Ectodermal cell (in vitro differentiated cells): Measurements from ENCODE around the gene ADGRL2.
"Not testable (repeated sequence)": the region's sequence is repeated elsewhere in the genome, so short reads cannot be mapped to it uniquely, and the experiment has no call there.

Experiments used
- H3K27ac ChIP-seq: 2 replicates; pipeline ENCODE4 v1.7.0; 2013; ENCODE audit warnings: mild to moderate bottlenecking, low read depth, low read length; ENCODE audit not compliant: insufficient read depth, poor library complexity, severe bottlenecking
- H3K27me3 ChIP-seq: 2 replicates; pipeline ENCODE4 v1.7.0; 2013; ENCODE audit warnings: mild to moderate bottlenecking, low read length; ENCODE audit not compliant: insufficient read depth, control insufficient read depth, poor library complexity, severe bottlenecking
- H3K36me3 ChIP-seq: one replicate; pipeline ENCODE4 v1.7.0; 2013; ENCODE audit warnings: low read length; ENCODE audit not compliant: control insufficient read depth, insufficient read depth
- H3K4me1 ChIP-seq: one replicate; pipeline ENCODE4 v1.7.0; 2013; ENCODE audit warnings: low read length; ENCODE audit not compliant: control insufficient read depth, insufficient read depth
- H3K4me3 ChIP-seq: 2 replicates; pipeline ENCODE4 v1.7.0; 2013; ENCODE audit warnings: low read depth, low read length, control low read depth; ENCODE audit not compliant: insufficient read depth
- H3K9me3 ChIP-seq: 2 replicates; pipeline ENCODE4 v1.7.0; 2013; ENCODE audit warnings: mild to moderate bottlenecking, low read length, moderate library complexity; ENCODE audit not compliant: control insufficient read depth
- WGBS, 2 experiments: methylation state at CpG; one replicate each; pipeline ENCODE4 v1.1.7; 2013; ENCODE audit warnings: missing lambda C conversion rate in 2 of 2; 5-methylcytosine and 5-hydroxymethylcytosine counted together

ADGRL2 gene

DNA sequence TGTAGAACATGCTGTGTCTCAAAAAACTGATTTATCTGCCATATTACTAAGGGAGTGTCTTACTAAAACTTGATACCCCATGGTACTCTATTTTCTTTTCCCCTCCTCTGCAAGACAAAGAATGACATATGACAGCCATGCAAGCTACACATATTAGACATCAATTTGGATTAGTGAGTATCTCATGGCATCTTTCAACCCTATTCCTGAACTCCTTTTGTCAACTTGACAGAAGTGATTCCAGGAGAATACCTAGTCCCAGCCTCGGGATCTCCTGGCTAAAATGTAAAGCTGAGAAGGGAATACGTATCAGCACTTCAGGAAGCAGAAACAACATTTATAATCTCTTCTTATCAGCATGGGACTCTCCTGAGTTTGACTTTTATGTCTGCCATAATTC is 43.7 kb downstream of the ADGRL2 start:
- no peaks in the 10 kb centered on the region for H3K36me3 ChIP-seq
- no peaks in the 10 kb centered on the region for H3K27me3 ChIP-seq
- peaks cover 17% of the 10 kb centered on the region for H3K4me1 ChIP-seq
- no peak overlapping the region for H3K27ac ChIP-seq
- H3K9me3 ChIP-seq, result no peaks in the 10 kb centered on the region
- H3K4me3 ChIP-seq, result no peak overlapping the region
- 86 to 94% methylated on average over 2 of the region's 2 CpGs for whole genome bisulfite sequencing, 2 experiments

DNA sequence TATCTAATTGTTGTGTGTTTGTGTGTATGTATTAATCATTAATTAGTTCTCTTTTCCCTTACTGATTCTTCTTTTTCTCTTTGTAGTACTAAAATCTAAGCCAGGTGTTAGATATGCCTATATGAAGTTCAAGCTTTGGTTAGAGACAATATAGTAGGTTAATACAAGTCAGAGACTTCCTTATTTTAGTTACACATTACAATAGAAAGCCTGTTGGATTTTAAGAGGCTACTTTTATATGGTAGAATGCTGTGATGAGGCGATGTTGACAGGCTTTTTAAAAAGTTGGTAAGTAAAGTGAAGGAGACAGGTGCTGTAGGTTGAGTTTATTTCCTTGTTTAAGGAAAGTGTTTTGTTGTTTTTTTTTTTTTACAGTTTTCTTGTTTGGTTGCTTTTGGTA is 45.9 kb downstream of the ADGRL2 start:
- Histone ChIP-seq H3K36me3 (no peaks in the 10 kb centered on the region), H3K9me3 (no peaks in the 10 kb centered on the region), H3K27me3 (no peaks in the 10 kb centered on the region), H3K4me1 (peaks cover 20% of the 10 kb centered on the region), H3K27ac (no peak overlapping the region), H3K4me3 (no peak overlapping the region)
- 91 to 96% methylated on average over 1 of the region's 1 CpG for WGBS, 2 experiments

DNA sequence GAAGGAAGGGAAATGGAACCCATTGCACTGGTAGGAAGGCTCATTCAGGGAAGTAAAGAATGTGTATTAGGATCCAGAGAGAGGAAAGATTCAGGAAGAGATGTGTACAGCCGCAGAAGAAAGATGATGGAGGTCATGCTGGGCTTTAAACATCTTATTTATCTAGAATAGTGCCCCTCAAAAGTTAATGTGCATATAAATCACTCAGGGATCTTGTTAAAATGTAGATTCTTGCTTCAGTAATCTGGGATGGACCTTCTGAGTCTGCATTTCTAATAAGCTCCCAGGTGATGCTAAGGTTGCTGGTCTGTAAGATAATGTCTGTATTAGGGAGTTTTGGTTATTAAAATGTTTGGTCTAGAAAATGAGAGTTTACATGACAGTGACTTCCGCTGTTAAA is 46.3 kb downstream of the ADGRL2 start:
- Histone ChIP-seq H3K9me3 (no peaks in the 10 kb centered on the region), H3K36me3 (no peaks in the 10 kb centered on the region), H3K27ac (no peak overlapping the region), H3K27me3 (no peaks in the 10 kb centered on the region), H3K4me1 (peaks cover 20% of the 10 kb centered on the region), H3K4me3 (no peak overlapping the region)
- 91 to 93% methylated on average over 1 to 2 of the region's 2 CpGs for WGBS, 2 experiments

DNA sequence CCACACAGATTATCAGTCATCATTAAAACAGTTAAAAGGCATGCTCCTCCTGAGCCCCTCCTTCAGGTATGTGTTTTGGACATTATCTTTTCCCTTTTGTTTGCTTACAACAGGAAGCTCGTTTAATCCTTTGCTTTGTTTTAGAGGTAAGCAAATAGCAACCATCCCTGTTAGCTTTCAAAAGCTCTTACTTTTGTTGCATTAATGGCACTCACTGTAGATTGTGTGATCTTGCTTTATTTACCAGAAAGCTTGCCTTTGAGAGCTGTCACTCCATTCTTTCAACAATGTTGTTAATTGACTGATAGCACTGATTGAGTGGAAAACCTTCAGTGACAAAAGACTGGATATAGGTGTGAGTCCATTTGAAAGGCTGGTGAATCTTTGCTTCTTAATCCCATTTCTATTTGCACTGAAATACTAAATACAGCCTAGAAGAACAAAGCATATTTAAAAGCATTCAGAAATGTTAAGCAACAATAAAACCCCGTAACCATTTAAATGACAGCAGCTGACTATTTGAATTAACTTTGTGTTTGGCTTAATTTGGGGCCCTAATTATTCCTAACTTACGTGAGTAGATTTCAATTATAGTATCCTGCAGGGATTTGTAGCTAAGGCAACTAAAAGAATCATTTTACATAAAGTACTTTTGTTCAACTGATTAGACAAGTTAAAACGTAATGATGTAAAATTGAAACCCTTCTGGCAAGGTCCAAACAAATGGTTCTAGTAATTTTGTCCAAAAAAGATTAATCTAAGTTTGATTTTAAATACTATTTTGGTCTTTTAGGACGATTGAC is 48.3 kb downstream of the ADGRL2 start:
- no peaks in the 10 kb centered on the region for H3K36me3 ChIP-seq
- H3K27ac ChIP-seq, result no peak overlapping the region
- no peaks in the 10 kb centered on the region for H3K27me3 ChIP-seq
- no peaks in the 10 kb centered on the region for H3K9me3 ChIP-seq
- H3K4me3 ChIP-seq, result no peak overlapping the region
- WGBS, 2 experiments, result 13 to 66% methylated on average over 1 to 5 of the region's 5 CpGs
- H3K4me1 ChIP-seq, result peaks cover 20% of the 10 kb centered on the region

DNA sequence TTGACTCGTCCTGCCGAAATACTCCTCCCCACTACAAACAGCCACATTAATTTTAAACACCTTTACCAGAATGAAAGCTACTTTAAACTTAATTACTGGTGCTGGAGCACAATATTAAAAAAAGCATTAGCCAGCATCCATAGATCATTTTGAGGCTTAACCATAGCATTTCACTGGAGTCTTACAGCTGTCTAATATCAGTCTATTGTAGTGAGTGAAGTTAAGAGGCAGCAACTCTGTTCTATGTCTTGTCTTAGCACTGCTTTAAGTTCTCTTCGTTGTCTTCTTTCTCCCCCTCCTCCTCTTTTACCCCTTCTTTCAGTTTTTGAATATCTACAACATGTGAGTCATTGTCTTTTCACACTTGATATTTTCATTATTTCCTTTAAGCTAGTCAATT is 49.3 kb downstream of the ADGRL2 start:
- Histone ChIP-seq H3K4me3 (no peak overlapping the region), H3K27me3 (no peaks in the 10 kb centered on the region), H3K4me1 (peaks cover 20% of the 10 kb centered on the region), H3K27ac (no peak overlapping the region), H3K36me3 (no peaks in the 10 kb centered on the region), H3K9me3 (no peaks in the 10 kb centered on the region)
- WGBS, 2 experiments, result 70 to 84% methylated on average over 3 of the region's 3 CpGs

DNA sequence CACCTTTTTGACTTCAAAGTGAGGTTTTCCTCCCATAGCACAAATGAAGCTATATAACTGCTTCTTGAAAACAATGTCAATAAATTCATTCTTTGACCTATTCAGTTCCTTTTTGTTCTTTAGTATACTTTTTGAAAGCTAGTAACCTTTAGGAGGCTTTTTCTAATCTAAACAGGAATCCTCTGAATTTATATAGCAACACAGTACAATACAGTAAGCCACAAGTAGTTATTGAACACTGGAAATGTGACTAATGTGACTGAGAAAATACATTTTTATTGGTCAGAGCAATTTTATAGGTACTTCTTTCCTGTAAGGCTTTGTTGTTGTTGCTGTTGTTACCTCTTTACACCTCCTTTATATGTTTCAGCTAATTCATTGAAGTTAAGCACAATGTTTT is 49.8 kb downstream of the ADGRL2 start:
- Histone ChIP-seq H3K9me3 (no peaks in the 10 kb centered on the region), H3K36me3 (no peaks in the 10 kb centered on the region), H3K4me1 (peaks cover 20% of the 10 kb centered on the region), H3K4me3 (no peak overlapping the region), H3K27ac (no peak overlapping the region), H3K27me3 (no peaks in the 10 kb centered on the region)

DNA sequence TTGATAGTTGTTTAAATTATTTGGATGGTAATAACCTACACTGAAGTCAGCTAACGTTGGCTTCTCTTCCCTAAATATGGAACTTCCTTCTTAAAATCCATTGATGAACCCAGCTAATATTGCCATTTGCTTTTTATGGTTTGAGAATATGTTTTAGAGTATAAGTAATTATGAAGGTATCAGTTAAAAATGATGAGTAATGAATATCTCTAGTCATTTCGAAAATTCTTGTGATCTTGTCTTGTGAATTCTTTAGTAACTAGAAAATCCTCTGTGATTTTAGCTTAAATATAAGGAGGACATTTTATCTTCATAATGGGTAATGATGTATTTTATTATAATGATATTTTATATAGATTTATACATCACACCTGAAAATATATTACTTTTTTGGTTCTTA is 50.5 kb downstream of the ADGRL2 start:
- Histone ChIP-seq H3K4me3 (no peak overlapping the region), H3K4me1 (peaks cover 20% of the 10 kb centered on the region), H3K9me3 (no peaks in the 10 kb centered on the region), H3K27me3 (no peaks in the 10 kb centered on the region), H3K36me3 (no peaks in the 10 kb centered on the region), H3K27ac (no peak overlapping the region)
- WGBS, 2 experiments, result 92 to 93% methylated on average over 1 to 2 of the region's 2 CpGs

DNA sequence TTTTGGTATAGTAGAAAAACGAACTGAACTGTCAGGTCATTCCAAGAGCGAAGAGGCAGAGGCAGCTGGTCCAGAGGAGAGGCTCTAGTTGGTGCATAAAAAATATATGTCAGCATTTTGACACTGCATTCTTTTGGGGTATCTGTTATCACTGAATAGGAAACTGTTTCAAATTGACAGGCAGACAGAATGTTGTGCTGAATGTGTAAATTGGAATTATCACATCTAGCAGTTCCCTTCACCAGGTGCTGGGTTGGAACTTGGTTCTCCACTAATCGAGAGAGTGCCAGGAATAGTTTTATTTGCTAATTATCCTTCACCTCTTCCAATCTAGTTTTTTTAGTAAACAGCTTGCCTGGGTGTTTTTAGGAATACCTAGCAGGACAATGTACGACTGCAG is 52.2 kb downstream of the ADGRL2 start:
- 97% methylated on average over 4 of the region's 4 CpGs for WGBS, 2 experiments
- Histone ChIP-seq H3K4me3 (no peak overlapping the region), H3K4me1 (peaks cover 13% of the 10 kb centered on the region), H3K27ac (no peak overlapping the region), H3K36me3 (no peaks in the 10 kb centered on the region), H3K27me3 (no peaks in the 10 kb centered on the region), H3K9me3 (no peaks in the 10 kb centered on the region)

DNA sequence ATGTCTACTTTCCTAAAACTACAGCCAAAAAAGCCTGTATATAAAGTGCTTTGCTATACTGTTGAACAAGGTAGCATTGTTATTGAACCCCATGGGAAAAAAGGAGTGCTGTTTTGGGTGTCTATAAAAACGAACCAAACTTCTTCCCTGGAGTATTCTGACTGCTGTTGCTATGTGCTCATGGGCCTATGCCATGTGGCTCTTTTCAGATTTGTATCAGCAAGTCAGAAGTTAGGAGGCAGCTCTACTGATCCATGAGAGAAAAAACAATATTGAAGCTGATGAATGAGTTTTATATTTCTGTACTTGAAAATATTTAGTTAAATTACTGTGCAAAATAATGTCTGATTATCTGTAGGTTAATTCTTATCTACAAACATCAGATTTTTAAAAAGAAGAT is 66.5 kb downstream of the ADGRL2 start:
- no peak overlapping the region for H3K4me3 ChIP-seq
- H3K36me3 ChIP-seq, result no peaks in the 10 kb centered on the region
- WGBS, 2 experiments, result 53 to 67% methylated on average over 1 of the region's 1 CpG
- H3K27me3 ChIP-seq, result no peaks in the 10 kb centered on the region
- H3K4me1 ChIP-seq, result no peaks in the 10 kb centered on the region
- H3K27ac ChIP-seq, result no peak overlapping the region
- H3K9me3 ChIP-seq, result no peaks in the 10 kb centered on the region

DNA sequence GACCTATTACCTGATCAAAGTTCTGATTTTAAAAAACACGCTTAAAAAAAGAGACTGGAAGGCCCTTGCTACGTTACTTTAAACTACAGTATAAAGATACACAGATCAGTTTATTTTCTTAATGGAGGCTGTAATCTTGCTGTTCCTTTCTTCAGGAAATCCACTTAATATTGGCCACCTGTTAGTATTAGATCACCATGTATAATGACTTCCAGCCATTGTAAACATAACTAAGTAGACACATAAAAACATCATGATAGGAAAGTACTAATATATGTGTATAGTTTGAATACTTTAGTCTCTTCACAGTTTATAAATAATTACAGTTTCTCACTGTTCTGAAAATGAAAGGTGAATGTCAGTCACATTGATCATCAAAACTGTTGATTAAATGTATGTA is 68.6 kb downstream of the ADGRL2 start:
- no peaks in the 10 kb centered on the region for H3K27me3 ChIP-seq
- no peaks in the 10 kb centered on the region for H3K9me3 ChIP-seq
- no peaks in the 10 kb centered on the region for H3K36me3 ChIP-seq
- H3K4me3 ChIP-seq, result no peak overlapping the region
- 96 to 100% methylated on average over 1 to 2 of the region's 2 CpGs for WGBS, 2 experiments
- no peak overlapping the region for H3K27ac ChIP-seq
- peaks cover 3% of the 10 kb centered on the region for H3K4me1 ChIP-seq

DNA sequence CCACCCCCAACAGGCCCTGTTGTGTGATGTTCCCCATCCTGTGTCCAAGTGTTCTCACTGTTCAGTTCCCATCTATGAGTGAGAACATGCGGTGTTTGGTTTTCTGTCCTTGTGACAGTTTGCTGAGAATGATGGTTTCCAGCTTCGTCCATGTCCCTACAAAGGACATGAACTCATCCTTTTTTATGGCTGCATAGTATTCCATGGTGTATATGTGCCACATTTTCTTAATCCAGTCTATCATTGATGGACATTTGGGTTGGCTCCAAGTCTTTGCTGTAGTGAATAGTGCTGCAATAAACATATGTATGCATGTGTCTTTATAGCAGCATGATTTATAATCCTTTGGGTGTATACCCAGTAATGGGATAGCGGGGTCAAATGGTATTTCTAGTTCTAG is 70.4 kb downstream of the ADGRL2 start:
- H3K36me3 ChIP-seq, H3K27ac ChIP-seq, H3K27me3 ChIP-seq, H3K4me3 ChIP-seq, H3K9me3 ChIP-seq, H3K4me1 ChIP-seq: not testable (repeated sequence)
- 98 to 100% methylated on average over 1 to 2 of the region's 3 CpGs for WGBS, 2 experiments
